ENCODE measurements around the gene RAVER2.

GRCh38 chr1:64727861-64728260 lies 17.0 kb upstream of the RAVER2 start:
- TF ChIP-seq EZH2 (IDR thresholded peaks at IDR 0.05; ENCODE audit: borderline replicate concordance, insufficient read depth, low read depth, low read length, poor library complexity, severe bottlenecking): no peak
- TF ChIP-seq, protein P1, sequence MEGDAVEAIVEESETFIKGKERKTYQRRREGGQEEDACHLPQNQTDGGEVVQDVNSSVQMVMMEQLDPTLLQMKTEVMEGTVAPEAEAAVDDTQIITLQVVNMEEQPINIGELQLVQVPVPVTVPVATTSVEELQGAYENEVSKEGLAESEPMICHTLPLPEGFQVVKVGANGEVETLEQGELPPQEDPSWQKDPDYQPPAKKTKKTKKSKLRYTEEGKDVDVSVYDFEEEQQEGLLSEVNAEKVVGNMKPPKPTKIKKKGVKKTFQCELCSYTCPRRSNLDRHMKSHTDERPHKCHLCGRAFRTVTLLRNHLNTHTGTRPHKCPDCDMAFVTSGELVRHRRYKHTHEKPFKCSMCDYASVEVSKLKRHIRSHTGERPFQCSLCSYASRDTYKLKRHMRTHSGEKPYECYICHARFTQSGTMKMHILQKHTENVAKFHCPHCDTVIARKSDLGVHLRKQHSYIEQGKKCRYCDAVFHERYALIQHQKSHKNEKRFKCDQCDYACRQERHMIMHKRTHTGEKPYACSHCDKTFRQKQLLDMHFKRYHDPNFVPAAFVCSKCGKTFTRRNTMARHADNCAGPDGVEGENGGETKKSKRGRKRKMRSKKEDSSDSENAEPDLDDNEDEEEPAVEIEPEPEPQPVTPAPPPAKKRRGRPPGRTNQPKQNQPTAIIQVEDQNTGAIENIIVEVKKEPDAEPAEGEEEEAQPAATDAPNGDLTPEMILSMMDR (IDR thresholded peaks at IDR 0.05): no peak
